GM23338 (cell line): ENCODE measurements around the gene NDST1.

Experiments
- EZH2 ChIP-seq: fragments of 200-600 bp; sonication (generic); IDR thresholded peaks from one replicate; pipeline ENCODE4 v1.8.0; 2017; ENCODE audit warnings: antibody characterized with exemption, mild to moderate bottlenecking, low read depth; ENCODE audit not compliant: unreplicated experiment
- STAT1 ChIP-seq: IDR thresholded peaks from one replicate; pipeline ENCODE4 v1.6.1; 2016; ENCODE audit warnings: antibody characterized with exemption; ENCODE audit not compliant: unreplicated experiment
- TF ChIP-seq, protein P1 (sequence below), 2 experiments: fragments of 200-600 bp in 1 of 2; sonication (generic) in 1 of 2; conservative IDR thresholded peaks; 2 replicates each; pipeline versions ENCODE4 v1.5.1 to v1.6.1; 2016 to 2017; ENCODE audit warnings: antibody characterized with exemption in 2 of 2, low read depth in 2 of 2, mild to moderate bottlenecking in 2 of 2, moderate library complexity in 1 of 2

DNA sequence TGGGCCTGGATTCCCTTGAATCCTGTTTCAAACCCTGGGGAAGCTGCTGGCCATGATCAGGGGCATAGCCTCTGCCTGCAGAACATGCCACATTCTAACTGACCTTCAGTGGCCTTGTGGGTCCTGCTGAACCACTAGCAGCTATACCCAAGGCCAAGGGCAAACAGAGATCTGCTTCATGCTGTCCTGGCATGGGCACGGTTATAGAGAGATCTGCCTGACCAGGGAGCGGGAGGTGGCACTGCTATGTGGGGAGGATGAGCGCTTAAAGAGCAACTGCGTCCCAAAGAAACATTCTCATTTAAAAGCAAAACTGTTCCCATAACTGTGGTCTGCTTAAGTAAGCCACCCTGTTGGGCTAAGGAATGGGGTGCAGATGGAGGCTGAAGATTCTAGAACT lies 96.1 kb downstream of the NDST1 start:
- TF ChIP-seq, protein P1, sequence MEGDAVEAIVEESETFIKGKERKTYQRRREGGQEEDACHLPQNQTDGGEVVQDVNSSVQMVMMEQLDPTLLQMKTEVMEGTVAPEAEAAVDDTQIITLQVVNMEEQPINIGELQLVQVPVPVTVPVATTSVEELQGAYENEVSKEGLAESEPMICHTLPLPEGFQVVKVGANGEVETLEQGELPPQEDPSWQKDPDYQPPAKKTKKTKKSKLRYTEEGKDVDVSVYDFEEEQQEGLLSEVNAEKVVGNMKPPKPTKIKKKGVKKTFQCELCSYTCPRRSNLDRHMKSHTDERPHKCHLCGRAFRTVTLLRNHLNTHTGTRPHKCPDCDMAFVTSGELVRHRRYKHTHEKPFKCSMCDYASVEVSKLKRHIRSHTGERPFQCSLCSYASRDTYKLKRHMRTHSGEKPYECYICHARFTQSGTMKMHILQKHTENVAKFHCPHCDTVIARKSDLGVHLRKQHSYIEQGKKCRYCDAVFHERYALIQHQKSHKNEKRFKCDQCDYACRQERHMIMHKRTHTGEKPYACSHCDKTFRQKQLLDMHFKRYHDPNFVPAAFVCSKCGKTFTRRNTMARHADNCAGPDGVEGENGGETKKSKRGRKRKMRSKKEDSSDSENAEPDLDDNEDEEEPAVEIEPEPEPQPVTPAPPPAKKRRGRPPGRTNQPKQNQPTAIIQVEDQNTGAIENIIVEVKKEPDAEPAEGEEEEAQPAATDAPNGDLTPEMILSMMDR (conservative IDR thresholded peaks at IDR 0.05; ENCODE audit: low read depth in 2 of 2), result no peak
- TF ChIP-seq STAT1, result no peak
- TF ChIP-seq EZH2, result no peak
